WTC11 (cell line): Measurements from ENCODE around the gene GLUL. TPM values are rescaled to one million over a fixed set of nuclear protein-coding genes. Genes with fewer than 3 reads are reported as not detected.

Source experiments
- ATAC-seq: fragments of 200-7000 bp; cut with Tn5 transposase; 2 replicates; pipeline ENCODE4 v1.10.0; 2021; ENCODE audit warnings: mild to moderate bottlenecking, moderate library complexity
- CTCF ChIA-PET: fragments of 300-600 bp; sonication (Branson Sonifier 250); formaldehyde crosslinking; loops from one replicate; lab custom pipeline; 2021; ENCODE audit warnings: antibody characterized with exemption; lab: Charles Lee
- POLR2A ChIA-PET: fragments of 350-600 bp; sonication (Branson Sonifier 250); formaldehyde crosslinking; loops from one replicate; lab custom pipeline; 2021; ENCODE audit warnings: antibody characterized with exemption; lab: Charles Lee
- DNase-seq: peaks from one replicate; pipeline ENCODE4 v3.0.0; 2021; ENCODE audit warnings: low spot score
- H3K27ac Mint-ChIP-seq: 2 replicates; pipeline ENCODE4 v1.8.0; 2021; ENCODE audit warnings: mixed read lengths
- H3K27me3 Mint-ChIP-seq: 2 replicates; pipeline ENCODE4 v1.8.0; 2021; ENCODE audit warnings: low read depth, mild to moderate bottlenecking, moderate library complexity, mixed read lengths
- H3K36me3 Mint-ChIP-seq: 2 replicates; pipeline ENCODE4 v1.8.0; 2021; ENCODE audit warnings: mixed read lengths
- H3K4me1 Mint-ChIP-seq: 2 replicates; pipeline ENCODE4 v1.8.0; 2022; ENCODE audit warnings: mixed read lengths
- H3K4me3 Mint-ChIP-seq: 2 replicates; pipeline ENCODE4 v1.8.0; 2021; ENCODE audit warnings: mild to moderate bottlenecking, moderate library complexity, mixed read lengths
- H3K9me3 Mint-ChIP-seq: 2 replicates; pipeline ENCODE4 v1.8.0; 2021; ENCODE audit warnings: mixed read lengths
- CREM ChIP-seq: sonication (generic); formaldehyde crosslinking; IDR thresholded peaks from 2 replicates; pipeline ENCODE4 v1.8.1; 2022; ENCODE audit warnings: mild to moderate bottlenecking, missing genetic modification reagents, moderate library complexity
- ELF4 ChIP-seq: sonication (generic); formaldehyde crosslinking; IDR thresholded peaks from 2 replicates; pipeline ENCODE4 v1.8.1; 2022; ENCODE audit warnings: low read depth, mild to moderate bottlenecking, moderate library complexity, missing genetic modification reagents
- EMX1 ChIP-seq: fragments of 250-450 bp; sonication (Bioruptor Pico); IDR thresholded peaks from 2 replicates; pipeline ENCODE4 v1.8.0; 2021; ENCODE audit warnings: mild to moderate bottlenecking
- FOXP1 ChIP-seq: sonication (generic); formaldehyde crosslinking; IDR thresholded peaks from 2 replicates; pipeline ENCODE4 v1.8.0; 2022; ENCODE audit warnings: missing genetic modification reagents, mild to moderate bottlenecking, moderate library complexity, borderline replicate concordance
- HMGA2 ChIP-seq: fragments of 250-450 bp; sonication (Bioruptor Pico); IDR thresholded peaks from 2 replicates; pipeline ENCODE4 v1.4.0; 2021; ENCODE audit warnings: mild to moderate bottlenecking, moderate library complexity
- NFE2L1 ChIP-seq: sonication (generic); formaldehyde crosslinking; IDR thresholded peaks from 2 replicates; pipeline ENCODE4 v1.8.1; 2023; ENCODE audit warnings: missing genetic modification reagents
- NR2C2 ChIP-seq: sonication (generic); formaldehyde crosslinking; IDR thresholded peaks from 2 replicates; pipeline ENCODE4 v1.8.0; 2022; ENCODE audit warnings: mild to moderate bottlenecking, missing genetic modification reagents
- ZNF121 ChIP-seq: sonication (generic); formaldehyde crosslinking; IDR thresholded peaks from 2 replicates; pipeline ENCODE4 v1.8.0; 2023; ENCODE audit warnings: missing genetic modification reagents
- ZNF232 ChIP-seq: sonication (generic); formaldehyde crosslinking; IDR thresholded peaks from 2 replicates; pipeline ENCODE4 v1.8.0; 2022; ENCODE audit warnings: mild to moderate bottlenecking, missing genetic modification reagents
- ZNF416 ChIP-seq: fragments of 250-450 bp; sonication (Bioruptor Pico); IDR thresholded peaks from 2 replicates; pipeline ENCODE4 v1.9.0; 2021; ENCODE audit warnings: mild to moderate bottlenecking, inconsistent platforms
- ZNF423 ChIP-seq: fragments of 250-450 bp; sonication (Bioruptor Pico); IDR thresholded peaks from 2 replicates; pipeline ENCODE4 v2.1.2; 2022; ENCODE audit warnings: mild to moderate bottlenecking, moderate library complexity
- total RNA-seq: library from RNA; stranded (reverse); gene quantifications from 3 replicates; pipeline ENCODE4 v1.2.3, GENCODE V29; 2021
- TF ChIP-seq, protein P1 (sequence below): fragments of 250-450 bp; sonication (Bioruptor Pico); IDR thresholded peaks from 2 replicates; pipeline ENCODE4 v1.9.0; 2021; ENCODE audit warnings: mild to moderate bottlenecking, borderline replicate concordance
- TF ChIP-seq, protein P2 (sequence below): sonication (generic); formaldehyde crosslinking; conservative IDR thresholded peaks from 2 replicates; pipeline ENCODE4 v1.8.1; 2022; ENCODE audit warnings: mild to moderate bottlenecking, missing genetic modification reagents
- TF ChIP-seq, protein P3 (sequence below): sonication (generic); formaldehyde crosslinking; IDR thresholded peaks from 2 replicates; pipeline ENCODE4 v1.8.0; 2022; ENCODE audit warnings: mild to moderate bottlenecking, missing genetic modification reagents
- TF ChIP-seq, protein P4 (sequence below): fragments of 250-450 bp; sonication (Bioruptor Pico); IDR thresholded peaks from 2 replicates; pipeline ENCODE4 v1.9.0; 2021; ENCODE audit warnings: moderate library complexity, mild to moderate bottlenecking, inconsistent platforms, borderline replicate concordance
- TF ChIP-seq, protein P5 (sequence below): fragments of 250-450 bp; sonication (Bioruptor Pico); IDR thresholded peaks from 2 replicates; pipeline ENCODE4 v1.9.0; 2021; ENCODE audit warnings: mild to moderate bottlenecking
- TF ChIP-seq, protein P6 (sequence below): sonication (generic); formaldehyde crosslinking; IDR thresholded peaks from 2 replicates; pipeline ENCODE4 v1.8.0; 2022; ENCODE audit warnings: mild to moderate bottlenecking, missing genetic modification reagents
- TF ChIP-seq, protein P7 (sequence below): sonication (generic); formaldehyde crosslinking; IDR thresholded peaks from 2 replicates; pipeline ENCODE4 v1.8.1; 2023; ENCODE audit warnings: mild to moderate bottlenecking, missing genetic modification reagents, moderate library complexity
- TF ChIP-seq, protein P8 (sequence below): sonication (generic); formaldehyde crosslinking; IDR thresholded peaks from 2 replicates; pipeline ENCODE4 v1.8.0; 2023; ENCODE audit warnings: missing genetic modification reagents, mild to moderate bottlenecking, borderline replicate concordance
- TF ChIP-seq, protein P9 (sequence below): sonication (generic); formaldehyde crosslinking; IDR thresholded peaks from 2 replicates; pipeline ENCODE4 v1.8.0; 2023; ENCODE audit warnings: missing genetic modification reagents

Gene GLUL
- total RNA-seq, 1 experiment from 2014 or later, result 240 TPM

DNA sequence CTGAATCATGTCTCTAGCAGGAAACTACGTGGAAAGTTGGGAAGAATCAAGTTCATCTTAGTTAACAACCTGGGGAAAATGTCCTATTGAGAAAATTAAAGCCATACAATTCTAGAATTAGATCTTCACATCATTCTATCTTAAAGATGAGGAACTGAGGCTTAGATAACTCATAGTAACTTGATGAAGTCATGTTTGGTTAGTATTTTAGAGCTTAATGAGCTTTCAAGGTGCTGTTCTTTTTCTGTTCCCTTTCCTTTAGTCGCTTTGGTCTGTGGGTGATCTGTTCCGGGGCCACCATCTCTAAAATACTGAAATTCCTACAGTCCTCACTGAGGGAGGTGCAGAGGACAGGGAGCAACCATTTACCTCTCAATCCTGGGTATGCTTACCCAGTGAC lies 4.3 kb upstream of the GLUL start:
- no peaks in the 10 kb centered on the region for H3K27me3 Mint-ChIP-seq
- no peaks in the 10 kb centered on the region for H3K9me3 Mint-ChIP-seq
- ATAC-seq, result no peak
- H3K27ac Mint-ChIP-seq, result no peak overlapping the region
- H3K4me1 Mint-ChIP-seq, result peaks cover 35% of the 10 kb centered on the region
- H3K4me3 Mint-ChIP-seq, result no peak overlapping the region
- peaks cover 3% of the 10 kb centered on the region for H3K36me3 Mint-ChIP-seq
- CTCF ChIA-PET, result interaction anchor here (1.0 to 2.9 kb wide), 5 partner anchors 9 to 314 kb away, joined by 4 to 40 read pairs (median 26); no protein-coding TSS in a partner anchor
- DNase-seq, result no peak
- TF ChIP-seq CREM (CRISPR knock-in tag) (no peak), ZNF423 (CRISPR knock-in tag) (no peak), ZNF416 (no peak), ZNF121 (CRISPR knock-in tag) (no peak), NFE2L1 (CRISPR knock-in tag) (no peak), EMX1 (CRISPR knock-in tag) (no peak), FOXP1 (no peak), NR2C2 (CRISPR knock-in tag) (no peak), ELF4 (CRISPR knock-in tag) (no peak), ZNF232 (CRISPR knock-in tag) (no peak), HMGA2 (no peak)
- TF ChIP-seq, protein P1, sequence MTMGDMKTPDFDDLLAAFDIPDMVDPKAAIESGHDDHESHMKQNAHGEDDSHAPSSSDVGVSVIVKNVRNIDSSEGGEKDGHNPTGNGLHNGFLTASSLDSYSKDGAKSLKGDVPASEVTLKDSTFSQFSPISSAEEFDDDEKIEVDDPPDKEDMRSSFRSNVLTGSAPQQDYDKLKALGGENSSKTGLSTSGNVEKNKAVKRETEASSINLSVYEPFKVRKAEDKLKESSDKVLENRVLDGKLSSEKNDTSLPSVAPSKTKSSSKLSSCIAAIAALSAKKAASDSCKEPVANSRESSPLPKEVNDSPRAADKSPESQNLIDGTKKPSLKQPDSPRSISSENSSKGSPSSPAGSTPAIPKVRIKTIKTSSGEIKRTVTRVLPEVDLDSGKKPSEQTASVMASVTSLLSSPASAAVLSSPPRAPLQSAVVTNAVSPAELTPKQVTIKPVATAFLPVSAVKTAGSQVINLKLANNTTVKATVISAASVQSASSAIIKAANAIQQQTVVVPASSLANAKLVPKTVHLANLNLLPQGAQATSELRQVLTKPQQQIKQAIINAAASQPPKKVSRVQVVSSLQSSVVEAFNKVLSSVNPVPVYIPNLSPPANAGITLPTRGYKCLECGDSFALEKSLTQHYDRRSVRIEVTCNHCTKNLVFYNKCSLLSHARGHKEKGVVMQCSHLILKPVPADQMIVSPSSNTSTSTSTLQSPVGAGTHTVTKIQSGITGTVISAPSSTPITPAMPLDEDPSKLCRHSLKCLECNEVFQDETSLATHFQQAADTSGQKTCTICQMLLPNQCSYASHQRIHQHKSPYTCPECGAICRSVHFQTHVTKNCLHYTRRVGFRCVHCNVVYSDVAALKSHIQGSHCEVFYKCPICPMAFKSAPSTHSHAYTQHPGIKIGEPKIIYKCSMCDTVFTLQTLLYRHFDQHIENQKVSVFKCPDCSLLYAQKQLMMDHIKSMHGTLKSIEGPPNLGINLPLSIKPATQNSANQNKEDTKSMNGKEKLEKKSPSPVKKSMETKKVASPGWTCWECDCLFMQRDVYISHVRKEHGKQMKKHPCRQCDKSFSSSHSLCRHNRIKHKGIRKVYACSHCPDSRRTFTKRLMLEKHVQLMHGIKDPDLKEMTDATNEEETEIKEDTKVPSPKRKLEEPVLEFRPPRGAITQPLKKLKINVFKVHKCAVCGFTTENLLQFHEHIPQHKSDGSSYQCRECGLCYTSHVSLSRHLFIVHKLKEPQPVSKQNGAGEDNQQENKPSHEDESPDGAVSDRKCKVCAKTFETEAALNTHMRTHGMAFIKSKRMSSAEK, result no peak
- TF ChIP-seq, protein P2, sequence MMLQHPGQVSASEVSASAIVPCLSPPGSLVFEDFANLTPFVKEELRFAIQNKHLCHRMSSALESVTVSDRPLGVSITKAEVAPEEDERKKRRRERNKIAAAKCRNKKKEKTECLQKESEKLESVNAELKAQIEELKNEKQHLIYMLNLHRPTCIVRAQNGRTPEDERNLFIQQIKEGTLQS (CRISPR knock-in tag), result no peak
- TF ChIP-seq, protein P3, sequence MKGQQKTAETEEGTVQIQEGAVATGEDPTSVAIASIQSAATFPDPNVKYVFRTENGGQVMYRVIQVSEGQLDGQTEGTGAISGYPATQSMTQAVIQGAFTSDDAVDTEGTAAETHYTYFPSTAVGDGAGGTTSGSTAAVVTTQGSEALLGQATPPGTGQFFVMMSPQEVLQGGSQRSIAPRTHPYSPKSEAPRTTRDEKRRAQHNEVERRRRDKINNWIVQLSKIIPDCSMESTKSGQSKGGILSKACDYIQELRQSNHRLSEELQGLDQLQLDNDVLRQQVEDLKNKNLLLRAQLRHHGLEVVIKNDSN (CRISPR knock-in tag), result no peak
- TF ChIP-seq, protein P4, sequence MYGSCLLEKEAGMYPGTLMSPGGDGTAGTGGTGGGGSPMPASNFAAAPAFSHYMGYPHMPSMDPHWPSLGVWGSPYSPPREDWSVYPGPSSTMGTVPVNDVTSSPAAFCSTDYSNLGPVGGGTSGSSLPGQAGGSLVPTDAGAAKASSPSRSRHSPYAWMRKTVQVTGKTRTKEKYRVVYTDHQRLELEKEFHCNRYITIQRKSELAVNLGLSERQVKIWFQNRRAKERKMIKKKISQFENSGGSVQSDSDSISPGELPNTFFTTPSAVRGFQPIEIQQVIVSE, result no peak
- TF ChIP-seq, protein P5, sequence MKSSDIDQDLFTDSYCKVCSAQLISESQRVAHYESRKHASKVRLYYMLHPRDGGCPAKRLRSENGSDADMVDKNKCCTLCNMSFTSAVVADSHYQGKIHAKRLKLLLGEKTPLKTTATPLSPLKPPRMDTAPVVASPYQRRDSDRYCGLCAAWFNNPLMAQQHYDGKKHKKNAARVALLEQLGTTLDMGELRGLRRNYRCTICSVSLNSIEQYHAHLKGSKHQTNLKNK (CRISPR knock-in tag), result no peak
- TF ChIP-seq, protein P6, sequence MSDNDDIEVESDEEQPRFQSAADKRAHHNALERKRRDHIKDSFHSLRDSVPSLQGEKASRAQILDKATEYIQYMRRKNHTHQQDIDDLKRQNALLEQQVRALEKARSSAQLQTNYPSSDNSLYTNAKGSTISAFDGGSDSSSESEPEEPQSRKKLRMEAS, result no peak
- POLR2A ChIA-PET, result interaction anchor here (1.5 kb wide), 1 partner anchor 253 kb away, joined by 6 read pairs; no protein-coding TSS in a partner anchor

DNA sequence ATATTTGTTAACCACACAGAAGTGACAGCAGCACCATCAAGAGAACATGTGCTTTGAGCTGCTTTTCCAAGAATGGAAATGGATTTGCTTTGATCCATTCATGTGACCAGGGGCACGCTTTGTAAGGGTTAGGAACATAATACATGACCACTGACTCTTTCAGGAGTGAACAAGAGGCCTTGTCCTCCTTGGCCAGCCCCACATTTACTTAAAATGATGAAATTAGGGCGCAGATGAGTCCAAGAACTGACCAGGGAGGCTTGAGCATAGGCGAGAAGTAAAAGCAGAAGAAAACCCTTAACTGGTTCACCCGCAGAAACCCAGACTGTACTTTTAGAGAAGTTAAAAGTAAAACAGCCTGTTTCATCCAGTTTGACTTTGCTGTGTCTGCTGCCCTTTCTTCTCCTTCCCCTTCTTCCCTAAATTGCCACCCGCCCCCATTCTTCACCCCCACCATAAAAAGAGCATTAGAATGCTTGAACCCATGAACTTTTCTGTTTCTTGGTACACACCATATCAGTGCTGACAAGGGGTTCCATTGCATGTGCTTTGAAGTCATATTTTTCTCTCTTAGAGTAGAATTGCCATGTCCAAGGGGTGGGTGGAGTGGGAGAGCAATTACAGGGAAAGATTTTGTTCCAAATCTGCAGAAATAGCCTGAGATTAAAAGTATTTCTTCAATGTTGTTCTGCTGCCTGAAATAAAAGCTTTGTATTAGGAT lies 2.6 kb upstream of the GLUL start:
- Mint-ChIP-seq H3K4me1 (peaks cover 44% of the 10 kb centered on the region), H3K36me3 (peaks cover 16% of the 10 kb centered on the region), H3K27ac (no peak overlapping the region), H3K4me3 (no peak overlapping the region), H3K9me3 (no peaks in the 10 kb centered on the region), H3K27me3 (no peaks in the 10 kb centered on the region)
- POLR2A ChIA-PET, result interaction anchor here (0.6 kb wide), 1 partner anchor 251 kb away, joined by 5 read pairs; no protein-coding TSS in a partner anchor
- DNase-seq (no peak), ATAC-seq (no peak)
- CTCF ChIA-PET, result no interaction called here
- no peak for TF ChIP-seq CREM (CRISPR knock-in tag)
- TF ChIP-seq EMX1 (CRISPR knock-in tag), result no peak
- TF ChIP-seq, protein P7, sequence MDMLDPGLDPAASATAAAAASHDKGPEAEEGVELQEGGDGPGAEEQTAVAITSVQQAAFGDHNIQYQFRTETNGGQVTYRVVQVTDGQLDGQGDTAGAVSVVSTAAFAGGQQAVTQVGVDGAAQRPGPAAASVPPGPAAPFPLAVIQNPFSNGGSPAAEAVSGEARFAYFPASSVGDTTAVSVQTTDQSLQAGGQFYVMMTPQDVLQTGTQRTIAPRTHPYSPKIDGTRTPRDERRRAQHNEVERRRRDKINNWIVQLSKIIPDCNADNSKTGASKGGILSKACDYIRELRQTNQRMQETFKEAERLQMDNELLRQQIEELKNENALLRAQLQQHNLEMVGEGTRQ (CRISPR knock-in tag), result no peak
- TF ChIP-seq, protein P8, sequence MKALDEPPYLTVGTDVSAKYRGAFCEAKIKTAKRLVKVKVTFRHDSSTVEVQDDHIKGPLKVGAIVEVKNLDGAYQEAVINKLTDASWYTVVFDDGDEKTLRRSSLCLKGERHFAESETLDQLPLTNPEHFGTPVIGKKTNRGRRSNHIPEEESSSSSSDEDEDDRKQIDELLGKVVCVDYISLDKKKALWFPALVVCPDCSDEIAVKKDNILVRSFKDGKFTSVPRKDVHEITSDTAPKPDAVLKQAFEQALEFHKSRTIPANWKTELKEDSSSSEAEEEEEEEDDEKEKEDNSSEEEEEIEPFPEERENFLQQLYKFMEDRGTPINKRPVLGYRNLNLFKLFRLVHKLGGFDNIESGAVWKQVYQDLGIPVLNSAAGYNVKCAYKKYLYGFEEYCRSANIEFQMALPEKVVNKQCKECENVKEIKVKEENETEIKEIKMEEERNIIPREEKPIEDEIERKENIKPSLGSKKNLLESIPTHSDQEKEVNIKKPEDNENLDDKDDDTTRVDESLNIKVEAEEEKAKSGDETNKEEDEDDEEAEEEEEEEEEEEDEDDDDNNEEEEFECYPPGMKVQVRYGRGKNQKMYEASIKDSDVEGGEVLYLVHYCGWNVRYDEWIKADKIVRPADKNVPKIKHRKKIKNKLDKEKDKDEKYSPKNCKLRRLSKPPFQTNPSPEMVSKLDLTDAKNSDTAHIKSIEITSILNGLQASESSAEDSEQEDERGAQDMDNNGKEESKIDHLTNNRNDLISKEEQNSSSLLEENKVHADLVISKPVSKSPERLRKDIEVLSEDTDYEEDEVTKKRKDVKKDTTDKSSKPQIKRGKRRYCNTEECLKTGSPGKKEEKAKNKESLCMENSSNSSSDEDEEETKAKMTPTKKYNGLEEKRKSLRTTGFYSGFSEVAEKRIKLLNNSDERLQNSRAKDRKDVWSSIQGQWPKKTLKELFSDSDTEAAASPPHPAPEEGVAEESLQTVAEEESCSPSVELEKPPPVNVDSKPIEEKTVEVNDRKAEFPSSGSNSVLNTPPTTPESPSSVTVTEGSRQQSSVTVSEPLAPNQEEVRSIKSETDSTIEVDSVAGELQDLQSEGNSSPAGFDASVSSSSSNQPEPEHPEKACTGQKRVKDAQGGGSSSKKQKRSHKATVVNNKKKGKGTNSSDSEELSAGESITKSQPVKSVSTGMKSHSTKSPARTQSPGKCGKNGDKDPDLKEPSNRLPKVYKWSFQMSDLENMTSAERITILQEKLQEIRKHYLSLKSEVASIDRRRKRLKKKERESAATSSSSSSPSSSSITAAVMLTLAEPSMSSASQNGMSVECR (CRISPR knock-in tag), result no peak
- TF ChIP-seq, protein P9, sequence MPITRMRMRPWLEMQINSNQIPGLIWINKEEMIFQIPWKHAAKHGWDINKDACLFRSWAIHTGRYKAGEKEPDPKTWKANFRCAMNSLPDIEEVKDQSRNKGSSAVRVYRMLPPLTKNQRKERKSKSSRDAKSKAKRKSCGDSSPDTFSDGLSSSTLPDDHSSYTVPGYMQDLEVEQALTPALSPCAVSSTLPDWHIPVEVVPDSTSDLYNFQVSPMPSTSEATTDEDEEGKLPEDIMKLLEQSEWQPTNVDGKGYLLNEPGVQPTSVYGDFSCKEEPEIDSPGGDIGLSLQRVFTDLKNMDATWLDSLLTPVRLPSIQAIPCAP (CRISPR knock-in tag), result no peak
